Suprapubic skin (tissue), 4 donors: ENCODE measurements around the gene CHST5. TPM values are rescaled to one million over a fixed set of nuclear protein-coding genes. Genes with fewer than 3 reads are reported as not detected.
A peak's percentile ranks its signal among the peaks of the same experiment; 100 is the strongest.

ENCODE experiments used
- DNase-seq, 2 donors: peaks; one replicate each; pipeline ENCODE4 v3.0.0-alpha.2; 2019; ENCODE audit warnings: low spot score in 2 of 2
- H3K27ac ChIP-seq: fragments of 200-600 bp; sonication (generic); one replicate; pipeline ENCODE4 v1.5.1; 2019
- H3K27me3 ChIP-seq: fragments of 200-600 bp; sonication (generic); one replicate; pipeline ENCODE4 v1.5.1; 2019
- H3K36me3 ChIP-seq: fragments of 200-600 bp; sonication (generic); one replicate; pipeline ENCODE4 v1.5.1; 2019
- H3K4me1 ChIP-seq: fragments of 200-600 bp; sonication (generic); one replicate; pipeline ENCODE4 v1.5.1; 2019
- H3K4me3 ChIP-seq: fragments of 200-600 bp; sonication (generic); one replicate; pipeline ENCODE4 v1.5.1; 2019; ENCODE audit warnings: mild to moderate bottlenecking
- H3K9me3 ChIP-seq: fragments of 200-600 bp; sonication (generic); one replicate; pipeline ENCODE4 v1.5.1; 2019
- EP300 ChIP-seq: sonication (generic); formaldehyde crosslinking; IDR thresholded peaks from one replicate; pipeline ENCODE4 v1.6.1; 2017; ENCODE audit warnings: antibody characterized with exemption
- POLR2A ChIP-seq, 2 donors: fragments of 450-650 bp; IDR thresholded peaks; one replicate each; pipeline ENCODE4 v1.6.1; 2017; ENCODE audit warnings: antibody characterized with exemption in 2 of 2, mild to moderate bottlenecking in 2 of 2, moderate library complexity in 2 of 2
- POLR2AphosphoS5 ChIP-seq, 3 donors: sonication (generic); formaldehyde crosslinking; IDR thresholded peaks; one replicate each; pipeline ENCODE4 v1.6.1; 2017; ENCODE audit warnings: antibody characterized with exemption in 3 of 3
- WGBS: methylation state at CpG from one replicate; pipeline ENCODE4 v1.1.5; 2018; 5-methylcytosine and 5-hydroxymethylcytosine counted together
- total RNA-seq, 4 donors: library from RNA; depleted of rRNA; stranded (reverse); fragments of >200 nt; gene quantifications; one replicate each; pipeline ENCODE4 v1.1.0, GENCODE V29; 2016
- TF ChIP-seq, protein P1 (sequence below), 2 donors: fragments of 200-600 bp in 1 of 2; fragments of 450-650 bp in 1 of 2; sonication (generic) in 1 of 2; IDR thresholded peaks; one replicate each; pipeline ENCODE4 v1.5.1; 2016 to 2019; ENCODE audit warnings: antibody characterized with exemption in 2 of 2, mild to moderate bottlenecking in 1 of 2, moderate library complexity in 1 of 2

The CHST5 gene
- total RNA-seq, 4 donors from 2014 or later = 0.31 to 0.56 TPM; not detected in 2

DNA sequence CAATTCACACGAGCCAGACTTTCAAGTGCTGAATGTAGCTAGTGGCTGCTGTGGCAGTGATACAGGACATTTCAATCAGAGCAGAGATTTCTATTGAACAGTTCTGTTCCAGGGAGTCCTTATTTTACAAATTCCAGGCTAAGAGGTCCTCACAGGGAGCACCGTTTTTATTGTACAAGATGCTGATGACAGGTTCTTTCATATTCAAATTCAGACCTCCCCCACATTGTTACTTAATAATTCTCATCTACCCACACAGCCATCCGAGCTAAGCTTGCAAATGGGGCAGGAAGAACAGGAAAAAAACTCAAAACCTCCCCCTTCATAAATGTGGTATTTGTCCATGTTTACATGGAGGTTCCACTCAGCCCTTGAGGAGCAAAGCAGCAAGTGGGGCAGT is 40.0 kb upstream of the CHST5 start:
- WGBS = 59% methylated on average over 3 of the region's 3 CpGs
- Histone ChIP-seq H3K27me3 (no peaks in the 10 kb centered on the region), H3K27ac (no peak overlapping the region), H3K4me1 (peaks cover 4% of the 10 kb centered on the region), H3K4me3 (no peak overlapping the region), H3K9me3 (no peaks in the 10 kb centered on the region), H3K36me3 (peaks cover 82% of the 10 kb centered on the region)
- TF ChIP-seq, protein P1, sequence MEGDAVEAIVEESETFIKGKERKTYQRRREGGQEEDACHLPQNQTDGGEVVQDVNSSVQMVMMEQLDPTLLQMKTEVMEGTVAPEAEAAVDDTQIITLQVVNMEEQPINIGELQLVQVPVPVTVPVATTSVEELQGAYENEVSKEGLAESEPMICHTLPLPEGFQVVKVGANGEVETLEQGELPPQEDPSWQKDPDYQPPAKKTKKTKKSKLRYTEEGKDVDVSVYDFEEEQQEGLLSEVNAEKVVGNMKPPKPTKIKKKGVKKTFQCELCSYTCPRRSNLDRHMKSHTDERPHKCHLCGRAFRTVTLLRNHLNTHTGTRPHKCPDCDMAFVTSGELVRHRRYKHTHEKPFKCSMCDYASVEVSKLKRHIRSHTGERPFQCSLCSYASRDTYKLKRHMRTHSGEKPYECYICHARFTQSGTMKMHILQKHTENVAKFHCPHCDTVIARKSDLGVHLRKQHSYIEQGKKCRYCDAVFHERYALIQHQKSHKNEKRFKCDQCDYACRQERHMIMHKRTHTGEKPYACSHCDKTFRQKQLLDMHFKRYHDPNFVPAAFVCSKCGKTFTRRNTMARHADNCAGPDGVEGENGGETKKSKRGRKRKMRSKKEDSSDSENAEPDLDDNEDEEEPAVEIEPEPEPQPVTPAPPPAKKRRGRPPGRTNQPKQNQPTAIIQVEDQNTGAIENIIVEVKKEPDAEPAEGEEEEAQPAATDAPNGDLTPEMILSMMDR (IDR thresholded peaks at IDR 0.05) = no peak
- TF ChIP-seq POLR2A (IDR thresholded peaks at IDR 0.05) (no peak), POLR2AphosphoS5 (IDR thresholded peaks at IDR 0.05) (no peak), EP300 (no peak)
- DNase-seq = no peak

DNA sequence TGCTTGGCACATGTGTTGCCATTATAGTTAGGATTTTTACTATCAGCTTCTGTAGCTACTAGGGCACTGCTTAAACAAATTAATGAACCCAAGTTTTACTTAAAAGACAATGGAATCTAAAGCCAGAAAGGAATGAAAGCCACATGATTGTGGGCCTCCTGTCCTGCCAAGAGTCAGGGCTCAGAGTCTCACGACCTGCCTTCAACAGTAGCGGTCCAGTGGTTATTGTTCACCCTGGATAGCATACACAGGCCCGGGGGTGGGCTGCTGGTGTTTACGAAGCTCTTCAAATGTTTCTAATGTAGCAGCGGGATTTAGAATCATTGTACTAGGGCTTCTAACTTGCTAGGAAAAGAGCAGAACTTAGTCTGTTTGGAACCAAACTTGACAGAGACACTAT is 38.0 kb upstream of the CHST5 start:
- peaks cover 94% of the 10 kb centered on the region for H3K36me3 ChIP-seq
- WGBS = 85% methylated on average over 5 of the region's 5 CpGs

DNA sequence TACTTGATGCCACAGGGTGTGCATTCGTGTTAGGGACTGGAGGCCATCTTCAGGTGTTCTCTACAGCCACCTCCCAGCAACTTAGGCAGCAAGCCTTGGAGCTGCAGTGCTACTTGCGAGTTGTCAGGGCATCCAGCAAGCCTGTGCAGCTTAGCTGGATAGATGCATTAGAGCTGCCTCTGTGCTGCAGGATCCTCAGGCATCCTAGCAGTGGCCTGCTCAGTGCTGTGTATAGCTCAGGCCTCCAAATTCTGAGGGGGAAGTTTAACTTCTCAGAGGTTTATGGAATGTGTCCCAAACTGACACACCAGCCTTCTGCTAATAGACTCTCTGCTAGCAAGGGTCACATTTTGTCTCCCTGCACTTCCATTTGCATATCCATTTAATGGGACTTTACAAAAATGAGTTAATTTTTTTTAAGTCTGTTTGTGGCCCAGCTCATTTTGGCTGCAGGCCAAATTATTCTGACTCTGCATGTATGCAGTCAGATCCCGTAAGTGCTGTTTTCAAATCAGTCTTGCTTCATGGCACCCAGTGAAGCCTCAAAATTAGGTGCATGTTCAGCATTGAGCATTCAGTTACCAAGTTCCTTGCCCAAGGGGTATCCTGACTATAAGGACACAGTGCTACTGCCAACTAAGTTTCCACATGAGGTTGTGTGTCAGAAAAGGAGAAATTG is 37.1 kb upstream of the CHST5 start:
- WGBS = 67% methylated on average over 3 of the region's 3 CpGs
- Histone ChIP-seq H3K4me3 (no peak overlapping the region), H3K27me3 (no peaks in the 10 kb centered on the region), H3K9me3 (no peaks in the 10 kb centered on the region), H3K27ac (no peak overlapping the region), H3K4me1 (peaks cover 26% of the 10 kb centered on the region), H3K36me3 (peaks cover 95% of the 10 kb centered on the region)
- TF ChIP-seq POLR2AphosphoS5 (IDR thresholded peaks at IDR 0.05) = no peak
- DNase-seq = peak; percentile 11 to 19

More for the DNA sequence above, 38.0 kb upstream of the CHST5 start:
- H3K27ac ChIP-seq = no peak overlapping the region
- no peaks in the 10 kb centered on the region for H3K27me3 ChIP-seq
- TF ChIP-seq, protein P1 (IDR thresholded peaks at IDR 0.05) = no peak
- TF ChIP-seq POLR2AphosphoS5 (IDR thresholded peaks at IDR 0.05) = no peak
- no peak for TF ChIP-seq POLR2A (IDR thresholded peaks at IDR 0.05)
- no peak for TF ChIP-seq EP300
- peaks cover 17% of the 10 kb centered on the region for H3K4me1 ChIP-seq
- peak in 1 of 2 donors; percentile 37 for DNase-seq
- H3K4me3 ChIP-seq = no peak overlapping the region
- no peaks in the 10 kb centered on the region for H3K9me3 ChIP-seq

DNA sequence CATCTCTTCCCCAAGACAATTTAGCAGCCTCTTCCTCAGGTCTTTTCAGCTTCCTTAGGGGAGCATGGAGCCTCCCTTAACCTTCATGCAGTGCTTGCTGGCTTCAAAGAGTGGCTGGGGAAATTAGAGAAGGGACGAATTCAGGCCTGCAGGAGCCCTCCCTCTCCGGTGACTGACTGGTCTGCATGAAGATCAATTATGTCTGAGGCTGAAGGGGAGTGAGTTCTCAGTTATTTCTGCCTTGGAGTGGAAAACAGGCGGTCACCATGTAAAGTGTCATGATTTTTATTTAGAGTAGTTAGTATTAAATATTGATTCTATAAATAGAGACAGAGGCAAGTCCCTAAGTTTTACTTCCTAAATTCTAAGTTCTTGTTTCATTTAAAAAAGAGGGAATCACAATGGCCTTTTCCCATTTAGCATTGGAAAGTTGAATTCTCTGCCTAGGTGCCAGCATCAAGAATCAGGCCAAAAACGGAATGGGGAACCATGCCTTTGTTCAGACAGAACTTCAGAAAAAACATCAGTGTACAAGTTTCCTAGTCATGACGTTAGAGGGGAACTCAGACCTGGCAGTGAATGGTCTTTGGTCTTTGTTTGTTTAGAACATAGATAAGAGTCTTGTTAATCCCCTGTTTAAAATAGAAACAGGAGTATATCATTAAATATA is 34.6 kb upstream of the CHST5 start:
- Histone ChIP-seq H3K27me3 (no peaks in the 10 kb centered on the region), H3K36me3 (peaks cover 74% of the 10 kb centered on the region), H3K9me3 (no peaks in the 10 kb centered on the region), H3K27ac (no peak overlapping the region), H3K4me1 (peaks cover 43% of the 10 kb centered on the region), H3K4me3 (no peak overlapping the region)
- TF ChIP-seq, protein P1 (IDR thresholded peaks at IDR 0.05) = no peak
- TF ChIP-seq POLR2AphosphoS5 (IDR thresholded peaks at IDR 0.05) (no peak), EP300 (no peak), POLR2A (IDR thresholded peaks at IDR 0.05) (no peak)
- 65% methylated on average over 5 of the region's 5 CpGs for WGBS
- DNase-seq = peak; percentile 13 to 29

DNA sequence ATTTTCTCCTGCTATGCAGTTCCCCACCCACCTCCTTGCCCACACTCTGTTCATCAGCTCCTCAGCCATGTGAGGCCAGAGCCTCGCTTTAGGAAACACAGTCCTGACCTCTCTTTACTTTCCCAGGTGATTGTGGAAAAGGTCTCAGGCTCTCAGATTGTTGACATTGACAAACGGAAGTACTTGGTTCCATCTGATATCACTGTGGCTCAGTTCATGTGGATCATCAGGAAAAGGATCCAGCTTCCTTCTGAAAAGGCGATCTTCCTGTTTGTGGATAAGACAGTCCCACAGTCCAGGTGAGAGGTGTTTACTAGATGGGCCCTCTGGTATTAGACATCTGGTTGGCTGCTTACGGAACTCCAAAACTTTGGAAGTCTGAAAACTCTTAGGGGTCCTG is 32.0 kb upstream of the CHST5 start:
- DNase-seq = peak in 1 of 2 donors; percentile 18
- Histone ChIP-seq H3K9me3 (no peaks in the 10 kb centered on the region), H3K27me3 (no peaks in the 10 kb centered on the region), H3K4me1 (peaks cover 44% of the 10 kb centered on the region), H3K36me3 (peaks cover 51% of the 10 kb centered on the region), H3K4me3 (no peak overlapping the region), H3K27ac (no peak overlapping the region)
- 80% methylated on average over 4 of the region's 4 CpGs for WGBS
- TF ChIP-seq POLR2A (IDR thresholded peaks at IDR 0.05) (no peak), POLR2AphosphoS5 (IDR thresholded peaks at IDR 0.05) (no peak), EP300 (no peak)
- TF ChIP-seq, protein P1 (IDR thresholded peaks at IDR 0.05) = no peak
